ENCODE data around the gene MOB1B. TPM values are rescaled to one million over a fixed set of nuclear protein-coding genes. Genes with fewer than 3 reads are reported as not detected.

Gene MOB1B
- total and polyA plus RNA-seq, 10 of the 15 experiments (the other 5 are each of a cell fraction or from before 2014, with no cell fraction given), result 1.9 to 11.4 (median 6.1) TPM

GRCh38 chr4:70901984-70902576 lies at the start of gene MOB1B (continued):
- TF ChIP-seq MAX (IDR thresholded peaks at IDR 0.05; ENCODE audit: low read depth, low read length) (no peak), NFXL1 (IDR thresholded peaks at IDR 0.05; ENCODE audit: borderline replicate concordance) (no peak), JUND (IDR thresholded peaks at IDR 0.05; ENCODE audit: low read depth, low read length) (no peak), CHD2 (IDR thresholded peaks at IDR 0.05; ENCODE audit: borderline replicate concordance, low read depth, low read length) (peak; percentile 94), CEBPZ (IDR thresholded peaks at IDR 0.05; ENCODE audit: low read depth, low read length) (no peak), MYC (IDR thresholded peaks at IDR 0.05; ENCODE audit: insufficient read depth, insufficient read length, insufficient replicate concordance, low read length, severe bottlenecking) (no peak), ZNF384 (IDR thresholded peaks at IDR 0.05; ENCODE audit: borderline replicate concordance, low read depth, low read length) (no peak), TCF7 (IDR thresholded peaks at IDR 0.05; ENCODE audit: borderline replicate concordance) (no peak), SMC3 (IDR thresholded peaks at IDR 0.05; ENCODE audit: borderline replicate concordance, low read length) (no peak), NR2F1 (conservative IDR thresholded peaks at IDR 0.05) (peak; percentile 62; the same call in 1 of the 2 replicates), HSF1 (IDR thresholded peaks at IDR 0.05; ENCODE audit: low read depth, low read length) (no peak), EED (IDR thresholded peaks at IDR 0.05; ENCODE audit: low read depth) (no peak; the same call in 1 of the 2 replicates), JUNB (IDR thresholded peaks at IDR 0.05) (no peak), POLR2AphosphoS5 (IDR thresholded peaks at IDR 0.05; ENCODE audit: low read length) (peak; percentile 38; the same call in 1 of the 2 replicates), IRF3 (IDR thresholded peaks at IDR 0.05) (no peak), ZNF592 (IDR thresholded peaks at IDR 0.05) (no peak)
